Measurements from ENCODE around the gene TP53I11.

TP53I11 gene

DNA sequence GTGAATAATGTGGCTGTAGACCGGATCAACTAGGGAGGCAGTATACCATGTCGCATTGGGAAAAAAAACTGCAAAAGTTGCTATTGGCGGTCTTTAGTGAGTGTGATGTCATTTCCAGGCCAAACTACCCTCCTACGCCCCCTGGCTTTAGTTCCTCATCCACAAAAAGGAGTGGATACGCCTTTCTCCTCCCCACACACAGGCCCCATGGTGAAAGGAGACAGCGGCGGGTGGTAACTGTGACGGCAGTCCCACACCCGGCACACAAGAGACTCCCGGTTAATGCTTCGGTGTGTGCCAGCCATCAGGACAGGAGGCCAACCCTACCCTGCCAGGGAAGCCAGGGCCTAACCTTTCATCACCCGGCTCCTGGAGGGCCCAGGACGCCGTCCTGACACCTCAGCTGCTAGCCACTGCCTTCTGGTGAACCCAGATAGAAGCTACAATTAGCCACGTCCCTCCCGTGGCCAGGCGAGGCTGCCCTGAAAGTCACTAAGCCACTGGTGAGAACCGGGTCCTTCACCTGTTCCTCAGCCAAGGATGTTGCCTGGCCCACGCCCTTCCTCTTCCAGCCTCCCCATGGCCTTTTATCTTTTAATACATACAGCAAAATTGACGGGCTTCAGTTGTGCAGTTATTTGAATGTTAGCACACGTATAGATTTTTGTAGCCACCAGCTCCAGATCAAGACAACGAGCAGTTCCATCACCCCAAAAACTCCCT lies 10.8 kb downstream of the TP53I11 start:
- peak; percentile 26 for DNase-seq (ENCODE audit: low spot score)

DNA sequence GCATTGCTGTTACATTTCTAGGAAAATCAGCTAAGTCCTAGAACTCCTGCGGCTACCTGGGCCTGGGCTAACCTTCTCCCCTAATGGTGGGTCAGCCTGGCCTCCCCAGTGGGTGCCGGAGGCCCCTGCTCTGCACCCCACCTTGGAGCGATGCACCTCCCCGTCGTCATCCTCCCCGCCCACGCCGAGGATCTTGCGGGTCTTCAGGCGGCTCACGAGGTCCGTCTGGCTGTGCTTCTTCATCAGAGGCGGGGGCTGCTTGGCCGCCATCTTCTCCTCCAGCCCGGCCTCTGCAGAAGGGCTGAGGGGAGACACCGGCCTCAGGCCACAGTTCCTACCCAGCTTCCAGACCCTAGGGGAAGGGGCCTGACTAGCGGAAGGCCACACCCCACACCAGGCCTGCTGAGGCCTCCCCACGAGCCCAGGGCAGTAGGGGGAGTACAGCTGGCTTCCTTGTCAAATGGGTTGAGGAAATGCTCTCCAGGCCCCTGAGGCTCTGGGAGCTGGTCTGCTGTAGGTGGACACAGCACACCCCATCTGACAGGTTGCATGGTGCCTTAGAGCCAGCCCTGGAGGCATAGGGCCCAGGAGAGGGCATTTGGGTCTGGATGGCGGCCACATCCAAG lies 12.5 kb downstream of the TP53I11 start:
- no peak for DNase-seq (ENCODE audit: low spot score)

DNA sequence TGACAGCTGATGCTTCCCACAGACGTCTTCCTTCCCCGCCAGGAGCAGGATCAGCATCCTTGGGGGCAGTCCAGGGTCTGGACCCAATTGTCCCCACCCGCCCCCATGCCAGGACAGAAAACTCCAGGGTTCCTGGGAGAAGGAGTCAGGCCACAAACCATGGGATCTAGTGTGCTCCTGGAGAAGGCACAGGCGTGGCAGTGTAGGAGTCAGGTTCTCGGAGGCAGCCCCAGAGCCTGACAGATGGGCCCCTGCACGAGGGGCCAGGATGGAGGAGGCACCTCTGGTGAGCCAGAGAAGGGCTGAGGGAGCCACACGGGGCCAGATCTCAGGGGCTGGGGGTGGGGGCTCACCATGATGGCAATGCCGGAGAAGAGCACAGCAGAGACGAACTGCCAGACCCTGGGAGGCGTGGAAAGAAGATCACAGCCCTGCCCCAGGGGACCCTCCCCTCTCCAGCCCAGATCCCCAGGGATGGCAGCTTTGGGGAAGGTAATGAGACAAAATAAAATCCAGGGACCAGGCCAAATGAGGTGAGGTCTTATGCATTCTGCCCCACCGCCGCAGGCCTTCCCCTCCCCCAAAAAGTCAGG lies 13.6 kb downstream of the TP53I11 start:
- no peak for DNase-seq (ENCODE audit: low spot score)

DNA sequence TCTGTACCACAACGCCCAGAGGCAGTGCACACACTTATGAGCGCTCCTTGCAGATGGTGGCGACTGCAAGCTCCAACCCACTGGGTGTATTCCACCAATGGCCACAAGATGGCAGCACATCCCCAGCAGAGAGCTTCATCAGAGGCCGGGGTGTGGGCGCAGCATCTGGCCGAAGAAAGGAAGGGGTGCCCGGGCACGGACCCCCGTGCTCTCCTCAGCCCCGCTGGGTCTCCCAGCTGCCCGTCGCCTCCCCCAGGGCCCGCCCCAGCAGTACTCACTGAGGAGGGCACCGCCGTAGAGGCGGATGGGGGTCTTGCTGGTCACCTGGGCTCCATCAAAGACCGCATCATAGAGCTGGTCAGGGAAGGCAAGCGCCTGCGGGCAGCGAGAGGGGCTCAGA lies 14.2 kb downstream of the TP53I11 start:
- DNase-seq (ENCODE audit: low spot score), result peak; percentile 89

DNA sequence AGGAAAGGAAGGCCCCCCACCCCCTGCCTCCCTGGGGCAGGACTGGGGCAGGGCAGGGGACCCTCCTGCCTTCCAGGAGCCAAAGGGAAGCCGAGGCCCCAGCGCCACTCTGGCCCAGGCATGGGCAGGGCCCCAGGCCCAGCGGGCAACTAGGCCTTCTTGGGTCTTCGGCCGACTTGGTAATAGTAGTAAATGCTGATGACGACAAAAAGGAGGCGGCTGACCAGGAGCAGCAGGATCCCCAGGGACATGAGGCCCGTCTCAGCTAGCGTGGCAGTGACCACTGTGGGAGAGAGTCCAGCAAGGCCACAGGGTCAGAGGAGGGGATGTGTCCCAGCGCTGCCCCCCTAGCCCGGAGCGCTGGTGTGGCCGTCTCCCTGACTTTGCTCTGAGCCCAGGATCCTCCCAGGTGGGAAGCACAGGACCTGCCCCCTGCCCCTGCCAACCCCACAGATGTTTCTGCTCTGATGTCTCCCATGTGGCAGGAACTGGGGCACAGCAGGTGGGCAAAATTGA lies 15.9 kb downstream of the TP53I11 start:
- DNase-seq (ENCODE audit: low spot score), result no peak

DNA sequence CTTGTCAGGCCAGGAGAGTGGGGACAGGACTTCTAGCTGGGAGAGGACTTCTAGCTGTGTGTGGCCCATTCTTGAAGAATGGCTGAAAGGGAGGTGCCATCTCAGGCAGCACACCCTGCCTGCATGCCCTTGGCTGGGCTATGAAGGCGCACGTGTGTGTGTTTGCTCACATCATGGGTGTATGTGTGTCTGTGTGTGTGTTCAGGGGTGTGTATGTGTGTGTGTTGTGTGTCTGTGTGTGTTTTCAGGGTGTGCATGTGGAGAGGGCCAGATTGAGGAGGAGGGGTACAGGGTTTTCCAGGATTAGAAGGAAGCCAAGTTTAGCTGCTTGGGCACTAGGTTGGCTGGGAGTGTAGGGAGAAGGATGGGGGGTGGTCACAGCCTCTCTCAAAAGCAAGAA lies 16.6 kb downstream of the TP53I11 start:
- DNase-seq (ENCODE audit: low spot score), result no peak

DNA sequence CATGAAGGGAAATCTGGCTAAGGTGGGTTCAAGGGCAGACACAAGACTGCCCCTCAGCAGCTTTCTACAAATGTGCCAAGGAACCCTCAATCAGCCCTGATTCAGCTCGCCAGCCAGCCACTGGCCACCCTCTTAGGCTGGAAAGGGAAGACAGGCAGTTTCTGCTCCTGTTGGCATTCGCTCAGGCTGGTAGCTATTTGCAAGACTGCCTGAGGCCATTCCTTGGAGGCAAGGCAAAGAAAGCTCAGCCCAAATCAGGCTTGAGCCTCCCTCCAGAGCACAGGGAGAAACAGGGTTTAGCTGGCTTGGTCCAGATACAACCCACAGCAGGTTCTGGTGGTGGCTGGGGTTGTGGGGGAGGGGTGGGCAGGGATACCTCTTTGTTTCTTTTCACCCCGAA lies 19.2 kb downstream of the TP53I11 start:
- no peak for DNase-seq (ENCODE audit: low spot score)

DNA sequence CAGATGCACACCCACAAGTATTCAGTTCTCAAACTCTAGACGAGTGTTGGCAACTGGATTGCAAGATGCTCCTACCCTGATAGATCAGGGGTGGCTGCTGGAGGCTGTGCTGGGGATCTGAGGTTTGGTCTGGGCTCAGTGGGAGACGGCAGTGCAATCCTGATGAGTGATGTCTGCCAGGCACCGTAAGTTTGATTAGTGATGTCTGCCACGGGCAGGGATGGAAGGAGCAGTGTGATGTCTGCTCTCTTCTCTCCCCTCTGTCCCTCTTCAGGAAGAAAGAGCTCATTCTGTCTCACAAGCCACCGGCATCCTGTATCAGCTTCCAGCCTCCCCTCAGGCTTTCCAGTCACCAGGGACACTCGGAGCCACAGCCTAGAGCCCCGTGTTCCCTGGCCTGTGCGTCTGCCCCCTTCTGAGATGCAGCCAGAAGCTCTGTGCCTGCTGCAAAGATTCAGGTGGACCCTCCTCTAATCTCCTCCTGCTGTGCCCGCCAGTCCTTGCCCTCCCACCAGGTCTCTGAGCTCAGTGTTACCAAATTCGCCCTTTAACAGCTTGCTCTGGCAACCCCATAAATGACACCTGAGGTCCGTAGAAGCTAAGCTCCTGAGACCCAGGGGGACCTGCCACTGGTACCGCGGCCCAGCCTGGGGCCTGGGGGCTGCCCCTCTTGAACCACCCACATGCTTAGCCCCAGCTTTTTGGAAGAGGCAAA lies 19.9 kb downstream of the TP53I11 start:
- no peak for DNase-seq (ENCODE audit: low spot score)

DNA sequence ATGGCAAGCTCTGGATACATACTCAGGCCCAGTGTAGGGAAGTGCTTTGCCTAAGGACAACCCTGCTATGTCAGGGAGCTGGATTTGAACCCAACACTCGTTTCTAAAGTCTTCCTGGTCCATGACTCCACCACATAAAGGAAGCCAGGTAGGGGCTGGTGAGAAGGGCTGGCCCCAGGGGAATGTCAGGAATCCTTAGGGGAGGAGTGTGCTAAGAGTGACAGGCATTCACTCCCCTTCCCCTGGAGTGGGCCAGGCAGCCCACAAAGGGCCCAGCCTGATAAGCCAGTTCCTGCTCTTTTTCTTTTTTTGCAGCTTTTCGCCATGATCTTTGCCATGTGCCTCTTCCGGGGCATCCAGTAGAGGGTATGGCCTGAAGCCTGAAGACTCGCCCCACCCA lies 21.9 kb downstream of the TP53I11 start:
- no peak for DNase-seq (ENCODE audit: low spot score)

DNA sequence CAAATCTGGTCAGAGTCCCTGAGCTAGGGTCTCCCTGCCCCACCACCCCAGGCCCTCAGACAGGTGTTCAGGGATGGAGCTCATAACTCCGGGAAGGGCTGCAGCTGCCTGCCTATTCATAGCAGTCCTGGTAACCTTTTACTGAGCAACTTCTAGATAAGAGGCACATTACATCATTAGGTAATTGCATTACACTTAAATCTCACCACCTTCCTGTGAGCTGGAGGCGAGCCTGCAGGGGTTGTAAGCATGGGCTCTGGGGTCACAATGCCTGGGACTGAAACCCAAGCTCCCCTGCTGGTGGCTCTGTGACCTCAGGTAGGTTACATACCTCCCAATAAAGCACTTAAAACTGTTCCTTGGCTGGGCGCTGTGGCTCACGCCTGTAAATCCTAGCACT lies 22.5 kb downstream of the TP53I11 start:
- no peak for DNase-seq (ENCODE audit: low spot score)

DNA sequence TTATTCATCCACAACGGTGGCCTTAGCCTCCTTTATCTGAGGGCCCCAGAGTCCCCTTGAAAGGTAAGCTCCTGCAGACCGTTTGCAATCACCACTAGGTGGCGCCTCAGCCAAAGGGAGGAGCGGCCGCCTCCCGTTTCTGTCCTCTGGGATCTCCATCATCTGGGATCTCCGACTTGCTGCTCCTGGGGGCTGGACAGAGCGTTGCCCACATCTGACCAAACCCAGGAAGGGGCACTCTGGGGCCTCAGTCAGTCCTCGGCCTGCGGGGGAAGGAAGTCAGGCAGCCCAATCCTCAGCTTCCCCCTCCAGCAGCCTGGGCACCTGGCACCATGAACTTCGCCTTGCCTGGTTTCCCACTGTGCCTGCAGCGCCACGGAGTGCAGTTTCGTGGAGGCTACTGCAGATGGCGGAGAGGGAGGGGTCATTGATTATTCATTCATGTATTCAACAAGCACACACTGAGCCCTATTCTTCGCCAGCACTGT lies 23.5 kb downstream of the TP53I11 start:
- peak; percentile 68 for DNase-seq (ENCODE audit: low spot score)

DNA sequence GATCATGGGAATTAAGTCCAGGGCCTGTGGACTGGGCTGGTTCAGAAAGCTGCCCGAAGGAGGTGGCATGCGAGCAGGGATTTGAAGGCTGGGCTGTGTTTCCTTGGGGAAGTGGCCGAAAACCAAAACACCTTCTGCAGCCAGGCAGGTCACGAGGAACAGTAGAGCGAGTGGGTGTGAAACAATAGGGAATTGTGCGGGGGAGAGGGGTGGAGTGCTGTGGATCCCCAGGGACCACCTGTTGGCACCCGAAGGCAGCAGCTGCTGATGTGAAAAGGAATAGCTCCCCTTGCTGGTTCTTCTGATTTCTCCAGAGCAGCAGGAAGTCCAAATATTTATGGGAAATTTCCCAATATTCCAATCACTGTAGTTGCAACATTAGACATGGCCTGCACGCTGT lies 24.6 kb downstream of the TP53I11 start:
- no peak for DNase-seq (ENCODE audit: low spot score)

DNA sequence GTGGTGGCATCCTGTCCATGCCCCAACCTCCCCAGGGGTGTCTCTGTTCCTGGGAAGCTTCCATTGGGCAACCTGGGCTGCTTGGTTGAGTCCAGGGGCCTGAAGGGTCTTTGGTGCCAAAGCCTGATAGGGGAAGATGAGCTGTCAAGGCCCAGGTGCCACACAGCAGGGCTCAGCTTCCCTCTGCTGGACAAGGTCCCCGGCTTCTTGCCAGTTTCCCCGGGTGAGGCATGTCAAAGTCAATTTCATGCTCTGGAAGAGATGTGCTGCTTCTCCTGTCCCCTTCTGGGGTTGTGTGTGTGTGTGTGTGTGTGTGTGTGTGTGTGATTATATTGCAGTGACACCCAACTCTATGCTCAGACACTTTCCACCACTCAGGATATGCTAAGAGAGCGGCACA lies 26.9 kb downstream of the TP53I11 start:
- no peak for DNase-seq (ENCODE audit: low spot score)

DNA sequence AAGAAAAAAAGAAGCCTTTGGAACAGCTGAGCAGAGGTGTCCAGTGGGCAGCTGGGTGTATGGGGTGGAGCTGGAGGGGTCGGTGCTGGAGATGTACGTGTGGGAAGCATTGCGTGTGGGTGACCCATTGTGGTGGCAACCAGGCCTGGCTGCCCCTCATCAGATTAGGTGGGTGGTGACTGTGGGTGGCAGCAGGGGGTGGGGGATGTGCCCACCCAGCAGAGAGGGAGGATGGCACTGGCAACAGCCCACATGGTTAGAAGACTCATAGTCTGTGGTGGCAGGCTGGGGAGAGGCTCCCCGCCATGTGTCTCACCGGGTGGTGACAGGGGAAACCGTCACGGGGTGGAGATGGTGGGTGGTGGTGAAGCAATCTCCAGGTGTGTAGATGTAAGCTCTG lies 27.6 kb downstream of the TP53I11 start:
- no peak for DNase-seq (ENCODE audit: low spot score)

DNA sequence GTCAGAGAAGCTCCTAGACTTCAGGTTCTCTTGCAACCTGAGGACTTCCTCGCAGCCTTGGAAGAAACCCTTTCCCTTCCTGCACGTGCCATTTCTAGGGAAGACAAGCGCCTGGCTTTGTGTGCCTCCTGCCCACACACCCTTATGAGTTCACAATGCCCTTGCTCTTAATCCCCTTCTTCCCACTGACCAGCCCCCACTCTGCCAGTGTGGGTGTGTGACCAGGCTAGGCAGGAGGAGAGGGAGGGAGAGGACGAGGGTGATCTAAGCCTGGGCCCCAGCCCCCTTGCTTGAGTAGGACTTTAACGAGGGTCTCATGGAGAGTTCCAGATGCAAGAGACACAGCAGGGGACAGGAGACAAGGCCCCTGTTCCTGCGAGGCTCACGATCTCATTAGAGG lies 30.2 kb downstream of the TP53I11 start:
- DNase-seq (ENCODE audit: low spot score), result no peak

DNA sequence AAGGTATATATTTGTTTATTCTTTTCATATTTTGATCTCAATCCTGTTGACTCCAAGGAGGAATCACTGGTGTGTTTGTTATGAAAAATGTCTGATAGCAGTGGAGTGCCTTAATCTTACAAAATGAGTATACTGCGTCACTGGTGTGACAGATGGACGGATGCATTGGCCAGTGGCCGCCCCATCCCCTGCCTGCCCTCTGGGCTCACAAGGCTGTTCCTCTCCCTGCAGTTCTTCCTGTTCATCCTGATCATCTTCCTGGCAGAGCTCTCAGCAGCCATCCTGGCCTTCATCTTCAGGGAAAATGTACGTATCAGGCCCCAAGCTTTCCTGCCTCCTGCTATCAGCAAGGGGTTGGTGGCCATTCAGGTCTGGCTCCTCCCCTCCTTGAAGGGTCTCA lies 32.9 kb downstream of the TP53I11 start:
- no peak for DNase-seq (ENCODE audit: low spot score)

DNA sequence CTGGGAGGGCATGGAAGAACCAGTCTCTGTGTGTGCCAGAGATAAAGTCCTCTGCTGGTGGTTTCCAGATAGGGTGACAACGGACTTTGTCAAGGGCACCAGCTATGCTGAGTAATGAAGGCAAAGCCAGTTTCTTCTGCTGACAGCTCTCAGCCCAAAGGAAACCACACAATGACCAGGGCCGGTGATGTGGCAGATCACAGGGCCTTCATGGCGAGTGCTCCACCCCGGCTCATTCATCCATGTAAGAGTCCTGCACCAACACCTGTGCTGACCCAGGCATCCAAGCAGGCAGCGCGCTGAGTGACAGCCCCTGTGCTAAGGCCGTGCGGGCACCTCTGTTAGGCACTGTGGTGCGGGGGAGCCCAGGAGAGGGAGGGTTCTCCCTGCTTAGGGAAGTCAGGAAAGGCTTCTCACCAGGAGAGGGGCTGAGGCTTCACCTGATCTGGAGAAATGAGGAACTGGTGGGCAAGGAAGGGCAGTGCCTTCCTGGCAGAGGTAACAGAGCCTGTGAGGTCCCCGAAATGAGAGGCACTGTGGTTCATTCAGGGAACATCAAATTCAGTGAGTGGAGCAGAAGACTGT lies 33.8 kb downstream of the TP53I11 start:
- DNase-seq (ENCODE audit: low spot score), result no peak

DNA sequence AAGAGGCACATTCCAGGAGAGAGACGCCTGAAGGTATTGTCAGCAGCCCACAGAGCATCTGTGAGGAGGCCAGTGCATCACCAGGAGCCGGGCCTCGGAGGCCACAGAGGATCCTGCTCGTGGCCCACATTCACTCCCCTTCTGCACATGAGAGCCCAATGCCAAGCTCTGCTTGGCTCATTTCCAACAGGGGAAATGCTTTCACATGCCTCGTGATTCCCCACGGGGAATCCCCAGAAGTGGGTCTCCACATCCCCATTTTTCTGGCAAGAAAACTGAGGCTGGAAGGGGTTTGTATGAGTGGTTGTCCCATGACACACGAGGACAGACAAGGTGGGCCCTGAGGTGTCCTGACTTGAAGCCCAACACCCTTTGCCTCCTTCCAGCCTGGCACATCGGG lies 34.4 kb downstream of the TP53I11 start:
- no peak for DNase-seq (ENCODE audit: low spot score)

DNA sequence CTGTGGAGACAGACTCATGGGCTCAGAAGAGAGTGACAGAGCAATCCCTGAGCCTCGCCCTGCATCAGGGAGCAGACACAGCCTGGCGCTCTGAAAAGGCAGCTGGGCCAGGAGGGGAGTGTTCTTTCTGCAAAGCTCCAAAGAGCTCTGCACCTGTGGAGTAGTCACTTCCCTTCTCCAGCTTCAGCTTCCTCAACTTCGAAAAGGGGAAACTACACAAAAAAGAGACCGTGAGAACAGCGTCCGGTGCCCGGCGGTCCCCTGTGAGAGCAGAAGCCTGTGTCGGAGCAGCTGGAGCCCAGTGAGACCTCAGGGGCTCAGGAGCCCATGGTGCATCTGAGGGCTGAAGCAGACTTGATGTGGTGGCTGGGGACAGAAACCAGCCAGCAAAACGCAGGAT lies 35.1 kb downstream of the TP53I11 start:
- DNase-seq (ENCODE audit: low spot score), result peak; percentile 78

DNA sequence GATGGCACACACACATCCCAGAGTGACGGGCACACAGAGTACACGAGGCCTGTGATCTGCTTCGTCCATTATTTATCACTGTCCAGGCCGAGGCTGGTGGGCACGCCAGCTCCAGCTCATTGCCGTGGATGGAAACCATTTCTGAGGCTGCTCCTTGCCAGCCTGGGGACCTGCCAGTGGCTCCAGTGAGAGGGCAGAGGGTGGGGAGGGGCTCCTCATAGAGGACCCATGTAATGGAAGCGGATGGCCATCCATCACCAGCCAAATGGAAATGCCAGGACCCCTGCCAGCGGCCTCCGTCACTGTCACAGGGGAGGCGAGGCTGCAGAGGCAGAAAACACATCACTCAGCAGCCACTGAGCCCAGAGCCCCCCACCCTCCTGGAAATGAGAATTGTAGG lies 35.7 kb downstream of the TP53I11 start:
- no peak for DNase-seq (ENCODE audit: low spot score)

DNA sequence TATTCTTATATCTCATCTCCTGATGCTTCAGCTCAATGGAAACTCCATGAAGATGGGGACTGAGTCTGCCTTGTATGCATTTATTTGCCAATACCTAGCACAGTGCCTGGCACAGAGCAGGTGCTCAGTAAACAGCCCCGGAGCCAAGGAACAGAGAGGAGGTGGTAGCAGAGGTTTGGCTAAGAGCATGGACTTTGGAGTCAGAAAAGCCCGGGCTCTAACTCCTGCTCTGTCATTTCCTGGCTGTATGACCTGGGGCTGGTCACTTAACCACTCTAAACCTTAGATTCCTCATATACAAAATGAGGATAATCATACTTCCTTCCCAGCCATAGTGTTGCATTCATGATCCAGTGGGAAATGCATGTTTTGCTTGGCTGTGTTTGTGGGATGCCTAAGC lies 36.6 kb downstream of the TP53I11 start:
- DNase-seq (ENCODE audit: low spot score), result no peak

DNA sequence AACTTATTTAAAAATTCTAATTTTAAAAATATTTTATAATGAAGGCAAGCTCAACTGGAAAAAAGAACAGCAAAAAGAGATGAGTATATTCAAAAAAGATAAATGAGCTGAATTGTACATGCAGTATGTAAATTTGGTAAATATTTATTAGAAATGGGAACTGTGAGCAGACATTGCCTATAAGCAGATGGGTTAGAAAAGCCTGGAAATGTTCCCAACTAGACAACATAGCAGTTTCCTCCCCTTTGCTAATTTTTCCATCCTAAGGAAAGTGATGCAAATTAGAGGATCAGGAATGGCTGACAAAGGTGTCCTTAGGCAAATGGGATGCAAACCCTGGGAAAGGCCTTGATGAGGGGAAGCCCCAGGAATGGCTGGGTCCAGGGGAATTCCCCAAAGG lies 37.2 kb downstream of the TP53I11 start:
- no peak for DNase-seq (ENCODE audit: low spot score)

Data from NAMALWA (cell line).